HepG2 (cell line): Measurements from ENCODE around the gene RER1. TPM values are rescaled to one million over a fixed set of nuclear protein-coding genes. Genes with fewer than 3 reads are reported as not detected.

Source experiments
- CCAR2 ChIP-seq: fragments of 200-400 bp; formaldehyde crosslinking; optimal IDR thresholded peaks from 2 replicates; pipeline ENCODE3; 2018; ENCODE audit warnings: low read depth, mild to moderate bottlenecking, low read length, moderate library complexity
- CENPT ChIP-seq: sonication (generic); formaldehyde crosslinking; IDR thresholded peaks from 2 replicates; pipeline ENCODE4 v1.8.0; 2022; ENCODE audit warnings: low read depth, mild to moderate bottlenecking, moderate library complexity, missing genetic modification reagents
- HCFC1 ChIP-seq: fragments of 150-350 bp; IDR thresholded peaks from 2 replicates; pipeline ENCODE4 v1.6.1; 2014; ENCODE audit warnings: low read depth, low read length
- HNF4A ChIP-seq: sonication (generic); formaldehyde crosslinking; IDR thresholded peaks from 2 replicates; pipeline ENCODE4 v1.4.0; 2020; ENCODE audit warnings: missing genetic modification reagents
- ZFP36L1 ChIP-seq: sonication (generic); formaldehyde crosslinking; IDR thresholded peaks from 2 replicates; pipeline ENCODE4 v1.8.0; 2022; ENCODE audit warnings: mild to moderate bottlenecking, missing genetic modification reagents, moderate library complexity
- ZNF180 ChIP-seq: sonication (generic); formaldehyde crosslinking; IDR thresholded peaks from 2 replicates; pipeline ENCODE4 v1.4.0; 2020; ENCODE audit warnings: low read depth, missing genetic modification reagents, borderline replicate concordance
- ZNF501 ChIP-seq: sonication (generic); formaldehyde crosslinking; IDR thresholded peaks from 2 replicates; pipeline ENCODE4 v1.5.1; 2020; ENCODE audit warnings: mild to moderate bottlenecking, moderate library complexity, missing genetic modification reagents
- polyA plus RNA-seq, 8 experiments: library from polyadenylated mRNA; depleted of rRNA in 3 of 8; stranded (reverse) in 7 of 8; unstranded in 1 of 8; fragments of >200 nt; fragmentation: Illumina TruSeq in 4 of 8; extraction: Trizol in 4 of 8; gene quantifications; 2 replicates each; pipeline versions ENCODE4 v1.2.1 to v1.2.3, GENCODE V29; 2011 to 2016; ENCODE audit warnings: low read depth in 4 of 8, missing spikeins in 1 of 8, mixed read lengths in 1 of 8; ENCODE audit not compliant: insufficient read depth in 1 of 8
- total RNA-seq, 5 experiments: library from RNA; depleted of rRNA; stranded (reverse); fragments of >200 nt; fragmentation: Illumina TruSeq; extraction: Trizol; gene quantifications; 2 replicates each; pipeline ENCODE4 v1.2.3, GENCODE V29; 2016; ENCODE audit warnings: low read depth in 1 of 5
- TF ChIP-seq, protein P1 (sequence below): sonication (generic); formaldehyde crosslinking; IDR thresholded peaks from 2 replicates; pipeline ENCODE4 v1.5.0; 2020; ENCODE audit warnings: mild to moderate bottlenecking, missing genetic modification reagents, borderline replicate concordance
- TF ChIP-seq, protein P2 (sequence below): sonication (generic); formaldehyde crosslinking; IDR thresholded peaks from 2 replicates; pipeline ENCODE4 v1.4.0; 2020; ENCODE audit warnings: mild to moderate bottlenecking, missing genetic modification reagents
- TF ChIP-seq, protein P3 (sequence below): IDR thresholded peaks from 2 replicates; pipeline ENCODE4 v1.6.1; 2012; ENCODE audit warnings: low read depth, low read length, improper control_type of control experiment

Gene RER1
- total and polyA plus RNA-seq, 2 of the 13 experiments (the other 11 are each of a cell fraction or from before 2014, with no cell fraction given) = 128 to 164 TPM

DNA sequence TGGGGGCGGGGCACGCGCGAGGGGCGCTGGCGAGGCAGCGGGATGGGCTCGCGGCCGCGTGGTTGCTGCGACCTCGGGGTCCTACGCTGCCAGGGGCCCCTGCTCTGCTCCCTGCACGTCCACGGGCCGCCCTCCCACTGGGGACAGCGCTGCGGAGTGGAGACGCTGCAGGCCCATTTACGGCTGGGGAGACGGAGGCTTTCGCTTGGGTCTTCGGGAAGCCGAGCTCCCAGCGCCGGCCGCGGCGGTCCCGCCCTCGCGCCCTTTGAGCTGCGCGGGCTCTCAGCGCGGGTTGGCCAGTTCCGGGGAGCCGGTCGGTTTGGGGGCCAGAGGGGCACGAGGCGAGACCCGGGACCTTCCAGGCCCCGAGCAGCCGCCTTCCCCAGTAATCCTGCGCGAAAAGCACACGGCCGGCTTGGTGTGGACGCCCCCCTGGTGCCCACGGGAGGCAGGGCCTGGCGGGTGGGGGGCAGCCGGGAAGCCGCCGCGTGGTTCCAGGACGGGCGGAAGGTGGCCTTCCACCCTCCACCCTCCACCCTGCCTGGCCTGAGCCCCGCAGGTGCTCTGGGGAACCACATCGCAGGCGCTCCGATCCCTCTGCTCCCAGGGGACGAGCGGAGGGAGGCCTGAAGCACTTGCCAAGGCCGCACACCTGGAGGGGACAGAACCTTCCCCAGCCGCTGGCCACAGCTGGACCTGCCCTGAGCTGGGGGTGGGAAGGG lies 21.3 kb downstream of the RER1 start (continued):
- TF ChIP-seq HNF4A (peak; percentile 75), HCFC1 (no peak), CENPT (CRISPR knock-in tag) (peak; percentile 21; the same call in 1 of the 2 replicates), ZNF180 (no peak), CCAR2 (no peak), ZFP36L1 (CRISPR knock-in tag) (peak; percentile 81), ZNF501 (CRISPR knock-in tag) (no peak)
- TF ChIP-seq, protein P1, sequence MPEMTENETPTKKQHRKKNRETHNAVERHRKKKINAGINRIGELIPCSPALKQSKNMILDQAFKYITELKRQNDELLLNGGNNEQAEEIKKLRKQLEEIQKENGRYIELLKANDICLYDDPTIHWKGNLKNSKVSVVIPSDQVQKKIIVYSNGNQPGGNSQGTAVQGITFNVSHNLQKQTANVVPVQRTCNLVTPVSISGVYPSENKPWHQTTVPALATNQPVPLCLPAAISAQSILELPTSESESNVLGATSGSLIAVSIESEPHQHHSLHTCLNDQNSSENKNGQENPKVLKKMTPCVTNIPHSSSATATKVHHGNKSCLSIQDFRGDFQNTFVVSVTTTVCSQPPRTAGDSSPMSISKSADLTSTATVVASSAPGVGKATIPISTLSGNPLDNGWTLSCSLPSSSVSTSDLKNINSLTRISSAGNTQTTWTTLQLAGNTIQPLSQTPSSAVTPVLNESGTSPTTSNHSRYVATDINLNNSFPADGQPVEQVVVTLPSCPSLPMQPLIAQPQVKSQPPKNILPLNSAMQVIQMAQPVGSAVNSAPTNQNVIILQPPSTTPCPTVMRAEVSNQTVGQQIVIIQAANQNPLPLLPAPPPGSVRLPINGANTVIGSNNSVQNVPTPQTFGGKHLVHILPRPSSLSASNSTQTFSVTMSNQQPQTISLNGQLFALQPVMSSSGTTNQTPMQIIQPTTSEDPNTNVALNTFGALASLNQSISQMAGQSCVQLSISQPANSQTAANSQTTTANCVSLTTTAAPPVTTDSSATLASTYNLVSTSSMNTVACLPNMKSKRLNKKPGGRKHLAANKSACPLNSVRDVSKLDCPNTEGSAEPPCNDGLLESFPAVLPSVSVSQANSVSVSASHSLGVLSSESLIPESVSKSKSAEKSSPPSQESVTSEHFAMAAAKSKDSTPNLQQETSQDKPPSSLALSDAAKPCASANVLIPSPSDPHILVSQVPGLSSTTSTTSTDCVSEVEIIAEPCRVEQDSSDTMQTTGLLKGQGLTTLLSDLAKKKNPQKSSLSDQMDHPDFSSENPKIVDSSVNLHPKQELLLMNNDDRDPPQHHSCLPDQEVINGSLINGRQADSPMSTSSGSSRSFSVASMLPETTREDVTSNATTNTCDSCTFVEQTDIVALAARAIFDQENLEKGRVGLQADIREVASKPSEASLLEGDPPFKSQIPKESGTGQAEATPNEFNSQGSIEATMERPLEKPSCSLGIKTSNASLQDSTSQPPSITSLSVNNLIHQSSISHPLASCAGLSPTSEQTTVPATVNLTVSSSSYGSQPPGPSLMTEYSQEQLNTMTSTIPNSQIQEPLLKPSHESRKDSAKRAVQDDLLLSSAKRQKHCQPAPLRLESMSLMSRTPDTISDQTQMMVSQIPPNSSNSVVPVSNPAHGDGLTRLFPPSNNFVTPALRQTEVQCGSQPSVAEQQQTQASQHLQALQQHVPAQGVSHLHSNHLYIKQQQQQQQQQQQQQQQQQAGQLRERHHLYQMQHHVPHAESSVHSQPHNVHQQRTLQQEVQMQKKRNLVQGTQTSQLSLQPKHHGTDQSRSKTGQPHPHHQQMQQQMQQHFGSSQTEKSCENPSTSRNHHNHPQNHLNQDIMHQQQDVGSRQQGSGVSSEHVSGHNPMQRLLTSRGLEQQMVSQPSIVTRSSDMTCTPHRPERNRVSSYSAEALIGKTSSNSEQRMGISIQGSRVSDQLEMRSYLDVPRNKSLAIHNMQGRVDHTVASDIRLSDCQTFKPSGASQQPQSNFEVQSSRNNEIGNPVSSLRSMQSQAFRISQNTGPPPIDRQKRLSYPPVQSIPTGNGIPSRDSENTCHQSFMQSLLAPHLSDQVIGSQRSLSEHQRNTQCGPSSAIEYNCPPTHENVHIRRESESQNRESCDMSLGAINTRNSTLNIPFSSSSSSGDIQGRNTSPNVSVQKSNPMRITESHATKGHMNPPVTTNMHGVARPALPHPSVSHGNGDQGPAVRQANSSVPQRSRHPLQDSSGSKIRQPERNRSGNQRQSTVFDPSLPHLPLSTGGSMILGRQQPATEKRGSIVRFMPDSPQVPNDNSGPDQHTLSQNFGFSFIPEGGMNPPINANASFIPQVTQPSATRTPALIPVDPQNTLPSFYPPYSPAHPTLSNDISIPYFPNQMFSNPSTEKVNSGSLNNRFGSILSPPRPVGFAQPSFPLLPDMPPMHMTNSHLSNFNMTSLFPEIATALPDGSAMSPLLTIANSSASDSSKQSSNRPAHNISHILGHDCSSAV (CRISPR knock-in tag) = no peak
- TF ChIP-seq, protein P2, sequence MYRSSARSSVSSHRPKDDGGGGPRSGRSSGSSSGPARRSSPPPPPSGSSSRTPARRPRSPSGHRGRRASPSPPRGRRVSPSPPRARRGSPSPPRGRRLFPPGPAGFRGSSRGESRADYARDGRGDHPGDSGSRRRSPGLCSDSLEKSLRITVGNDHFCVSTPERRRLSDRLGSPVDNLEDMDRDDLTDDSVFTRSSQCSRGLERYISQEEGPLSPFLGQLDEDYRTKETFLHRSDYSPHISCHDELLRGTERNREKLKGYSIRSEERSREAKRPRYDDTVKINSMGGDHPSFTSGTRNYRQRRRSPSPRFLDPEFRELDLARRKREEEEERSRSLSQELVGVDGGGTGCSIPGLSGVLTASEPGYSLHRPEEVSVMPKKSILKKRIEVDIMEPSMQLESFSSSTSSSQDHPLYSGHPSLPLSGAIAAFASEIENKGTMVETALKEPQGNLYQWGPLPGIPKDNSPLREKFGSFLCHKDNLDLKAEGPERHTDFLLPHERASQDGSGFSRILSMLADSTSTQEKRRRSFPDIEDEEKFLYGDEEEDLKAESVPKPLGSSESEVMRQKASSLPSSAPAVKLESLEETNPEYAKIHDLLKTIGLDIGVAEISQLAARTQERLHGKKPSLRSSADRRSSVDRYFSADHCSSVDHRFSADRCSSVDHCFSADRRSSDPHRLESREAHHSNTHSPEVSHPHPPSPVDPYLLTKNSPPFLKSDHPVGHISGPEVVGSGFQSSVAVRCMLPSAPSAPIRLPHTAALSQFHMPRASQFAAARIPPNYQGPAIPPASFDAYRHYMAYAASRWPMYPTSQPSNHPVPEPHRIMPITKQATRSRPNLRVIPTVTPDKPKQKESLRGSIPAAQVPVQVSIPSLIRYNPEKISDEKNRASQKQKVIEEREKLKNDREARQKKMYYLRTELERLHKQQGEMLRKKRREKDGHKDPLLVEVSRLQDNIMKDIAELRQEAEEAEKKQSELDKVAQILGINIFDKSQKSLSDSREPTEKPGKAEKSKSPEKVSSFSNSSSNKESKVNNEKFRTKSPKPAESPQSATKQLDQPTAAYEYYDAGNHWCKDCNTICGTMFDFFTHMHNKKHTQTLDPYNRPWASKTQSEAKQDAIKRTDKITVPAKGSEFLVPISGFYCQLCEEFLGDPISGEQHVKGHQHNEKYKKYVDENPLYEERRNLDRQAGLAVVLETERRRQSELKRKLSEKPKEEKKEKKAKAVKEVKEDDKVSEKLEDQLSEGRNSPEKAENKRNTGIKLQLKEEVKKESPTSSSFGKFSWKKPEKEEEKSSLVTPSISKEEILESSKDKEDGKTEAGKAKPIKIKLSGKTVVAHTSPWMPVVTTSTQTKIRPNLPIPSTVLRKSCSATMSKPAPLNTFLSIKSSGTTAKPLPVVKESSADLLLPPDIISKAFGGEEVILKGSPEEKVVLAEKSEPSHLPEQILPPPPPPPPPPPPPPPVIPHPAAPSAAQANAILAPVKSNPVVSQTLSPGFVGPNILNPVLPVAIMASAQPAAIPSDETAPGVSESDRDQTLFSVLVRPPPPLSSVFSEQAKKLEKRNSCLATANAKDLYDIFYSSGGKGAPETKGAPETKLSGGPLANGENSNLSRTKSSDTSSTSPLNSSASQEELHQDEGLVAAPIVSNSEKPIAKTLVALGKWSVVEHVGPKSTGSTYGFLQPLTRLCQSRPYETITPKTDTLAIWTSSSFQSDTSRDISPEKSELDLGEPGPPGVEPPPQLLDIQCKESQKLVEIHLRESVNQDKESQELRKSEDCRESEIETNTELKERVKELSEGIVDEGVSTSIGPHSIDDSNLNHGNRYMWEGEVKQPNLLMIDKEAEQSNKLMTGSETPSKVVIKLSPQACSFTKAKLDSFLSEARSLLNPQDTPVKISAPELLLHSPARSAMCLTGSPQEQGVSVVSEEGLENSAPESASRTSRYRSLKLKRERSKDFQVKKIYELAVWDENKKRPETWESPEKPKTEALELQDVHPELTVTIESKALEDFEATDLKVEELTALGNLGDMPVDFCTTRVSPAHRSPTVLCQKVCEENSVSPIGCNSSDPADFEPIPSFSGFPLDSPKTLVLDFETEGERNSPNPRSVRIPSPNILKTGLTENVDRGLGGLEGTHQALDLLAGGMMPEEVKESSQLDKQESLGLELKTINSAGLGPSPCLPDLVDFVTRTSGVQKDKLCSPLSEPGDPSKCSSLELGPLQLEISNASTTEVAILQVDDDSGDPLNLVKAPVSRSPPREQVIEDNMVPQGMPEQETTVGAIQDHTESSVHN (CRISPR knock-in tag) = peak; percentile 19; the same call in 1 of the 2 replicates
- TF ChIP-seq, protein P3, sequence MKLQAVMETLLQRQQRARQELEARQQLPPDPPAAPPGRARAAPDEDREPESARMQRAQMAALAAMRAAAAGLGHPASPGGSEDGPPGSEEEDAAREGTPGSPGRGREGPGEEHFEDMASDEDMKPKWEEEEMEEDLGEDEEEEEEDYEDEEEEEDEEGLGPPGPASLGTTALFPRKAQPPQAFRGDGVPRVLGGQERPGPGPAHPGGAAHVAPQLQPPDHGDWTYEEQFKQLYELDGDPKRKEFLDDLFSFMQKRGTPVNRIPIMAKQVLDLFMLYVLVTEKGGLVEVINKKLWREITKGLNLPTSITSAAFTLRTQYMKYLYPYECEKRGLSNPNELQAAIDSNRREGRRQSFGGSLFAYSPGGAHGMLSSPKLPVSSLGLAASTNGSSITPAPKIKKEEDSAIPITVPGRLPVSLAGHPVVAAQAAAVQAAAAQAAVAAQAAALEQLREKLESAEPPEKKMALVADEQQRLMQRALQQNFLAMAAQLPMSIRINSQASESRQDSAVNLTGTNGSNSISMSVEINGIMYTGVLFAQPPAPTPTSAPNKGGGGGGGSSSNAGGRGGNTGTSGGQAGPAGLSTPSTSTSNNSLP = no peak
